ENCODE results near the gene ITIH3.

DNA sequence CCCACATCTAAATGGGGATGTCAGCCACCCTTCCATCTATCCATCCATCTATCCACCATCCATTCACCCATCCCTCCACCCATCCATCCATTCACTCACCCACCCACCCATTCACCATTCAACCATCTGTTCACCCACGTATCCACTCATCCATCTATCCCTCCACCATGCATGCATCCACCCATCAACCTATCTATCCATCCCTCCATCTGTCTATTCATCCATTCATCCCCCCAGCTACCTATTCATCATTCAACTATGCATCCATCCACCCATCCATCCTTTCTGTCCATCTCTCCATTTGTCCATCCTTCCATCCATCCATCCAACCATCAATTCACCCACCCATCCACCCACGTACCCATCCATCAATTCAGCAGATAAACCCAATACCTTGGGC, 14.6 kb downstream of the ITIH3 start:
- TF ChIP-seq CTCF (IDR thresholded peaks at IDR 0.05; ENCODE audit: low read depth, low read length, poor library complexity, severe bottlenecking) (no peak), EZH2phosphoT487 (IDR thresholded peaks at IDR 0.05; ENCODE audit: borderline replicate concordance, low read length) (no peak)

All from DOHH2 (cell line).